ENCODE results near the gene UNC119B. TPM values are rescaled to one million over a fixed set of nuclear protein-coding genes. Genes with fewer than 3 reads are reported as not detected.

Gene UNC119B
- total RNA-seq, 6 donors from 2014 or later = 18.8 to 28.7 (median 22.8) TPM

GRCh38 chr12:120736404-120737331 is 26.4 kb downstream of the UNC119B start:
- Histone ChIP-seq H3K27me3 (no peaks in the 10 kb centered on the region), H3K27ac (no peak overlapping the region), H3K36me3 (peaks cover 0 to 38% (median 21%) of the 10 kb centered on the region in 4 donors), H3K9me3 (no peaks in the 10 kb centered on the region), H3K4me3 (no peak overlapping the region), H3K4me1 (no peaks in the 10 kb centered on the region)
- ATAC-seq (ENCODE audit: low FRiP score in 2 of 2) = peak in 1 of 2 donors; percentile 3
- TF ChIP-seq CTCF (IDR thresholded peaks at IDR 0.05) (no peak), POLR2A (IDR thresholded peaks at IDR 0.05) (no peak), POLR2AphosphoS5 (IDR thresholded peaks at IDR 0.05) (no peak), EP300 (IDR thresholded peaks at IDR 0.05) (no peak)
- peak in 1 of 2 donors; percentile 74 for DNase-seq
- 94 to 96% methylated on average over 27 to 36 of the region's 38 CpGs for WGBS, 2 donors

GRCh38 chr12:120737557-120738251 is 27.4 kb downstream of the UNC119B start:
- WGBS, 2 donors = 87 to 95% methylated on average over 9 to 24 of the region's 25 CpGs
- H3K4me3 ChIP-seq = no peak overlapping the region
- H3K36me3 ChIP-seq = peaks cover 0 to 38% (median 21%) of the 10 kb centered on the region in 4 donors
- no peak overlapping the region for H3K27ac ChIP-seq
- DNase-seq (peak in 1 of 2 donors; percentile 73), ATAC-seq (ENCODE audit: low FRiP score in 2 of 2) (no peak)
- TF ChIP-seq CTCF (IDR thresholded peaks at IDR 0.05) = no peak
- no peak for TF ChIP-seq POLR2AphosphoS5 (IDR thresholded peaks at IDR 0.05)
- TF ChIP-seq EP300 (IDR thresholded peaks at IDR 0.05) = no peak
- TF ChIP-seq POLR2A (IDR thresholded peaks at IDR 0.05) = no peak
- H3K27me3 ChIP-seq = no peaks in the 10 kb centered on the region
- H3K4me1 ChIP-seq = no peaks in the 10 kb centered on the region
- no peaks in the 10 kb centered on the region for H3K9me3 ChIP-seq

- Histone ChIP-seq H3K9me3 (no peaks in the 10 kb centered on the region), H3K4me1 (no peaks in the 10 kb centered on the region), H3K27ac (no peak overlapping the region), H3K27me3 (no peaks in the 10 kb centered on the region), H3K4me3 (no peak overlapping the region), H3K36me3 (peaks cover 0 to 38% (median 21%) of the 10 kb centered on the region in 4 donors)
- 96 to 98% methylated on average over 5 to 31 of the region's 31 CpGs for WGBS, 2 donors
- TF ChIP-seq POLR2A (IDR thresholded peaks at IDR 0.05) = no peak
- TF ChIP-seq POLR2AphosphoS5 (IDR thresholded peaks at IDR 0.05) = no peak
- no peak for TF ChIP-seq CTCF (IDR thresholded peaks at IDR 0.05)
- TF ChIP-seq EP300 (IDR thresholded peaks at IDR 0.05) = no peak
- DNase-seq (peak in 1 of 2 donors; percentile 61), ATAC-seq (ENCODE audit: low FRiP score in 2 of 2) (no peak)
These were observed 28.2 kb downstream of the UNC119B start for GRCh38 chr12:120738252-120739030.

- H3K4me1 ChIP-seq = no peaks in the 10 kb centered on the region
- WGBS, 2 donors = 87 to 97% methylated on average over 7 to 27 of the region's 38 CpGs
- DNase-seq (peak in 1 of 2 donors; percentile 81), ATAC-seq (ENCODE audit: low FRiP score in 2 of 2) (no peak)
- H3K27ac ChIP-seq = no peak overlapping the region
- TF ChIP-seq EP300 (IDR thresholded peaks at IDR 0.05) = no peak
- no peak for TF ChIP-seq CTCF (IDR thresholded peaks at IDR 0.05)
- peaks cover 0 to 34% (median 19%) of the 10 kb centered on the region in 4 donors for H3K36me3 ChIP-seq
- H3K27me3 ChIP-seq = no peaks in the 10 kb centered on the region
- no peak overlapping the region for H3K4me3 ChIP-seq
- H3K9me3 ChIP-seq = no peaks in the 10 kb centered on the region
These were observed 28.9 kb downstream of the UNC119B start for GRCh38 chr12:120739031-120739762.

All from upper lobe of left lung (tissue), 6 donors.